SK-N-SH (cell line): ENCODE data around the gene SUMF1. TPM values are rescaled to one million over a fixed set of nuclear protein-coding genes. Genes with fewer than 3 reads are reported as not detected.

ENCODE experiments used
- CTCF ChIA-PET: fragments of 300-600, 350-600 bp; formaldehyde crosslinking; extraction: SDS; loops from one replicate; lab custom pipeline; 2021; lab: Yijun Ruan, JAX
- POLR2A ChIA-PET: fragments of 350-600 bp; sonication (Branson Sonifier 250); formaldehyde crosslinking; extraction: SDS; loops from one replicate; lab custom pipeline; 2020; ENCODE audit warnings: antibody characterized with exemption, inconsistent platforms; lab: Yijun Ruan, JAX
- DNase-seq: peaks from one replicate; pipeline ENCODE4 v3.0.0; 2012
- H2AFZ ChIP-seq: fragments of 200-600 bp; sonication (generic); 2 replicates; pipeline ENCODE4 v1.8.1; 2016; ENCODE audit warnings: antibody characterized with exemption, mild to moderate bottlenecking, low read depth
- H3F3A ChIP-seq: fragments of 200-600 bp; sonication (generic); replicated peaks from 2 replicates; pipeline ENCODE3; 2016; ENCODE audit warnings: antibody characterized with exemption, mild to moderate bottlenecking; ENCODE audit not compliant: insufficient read depth
- H3K27ac ChIP-seq, 2 experiments: fragments of 200-500 bp in 1 of 2; fragments of 200-600 bp in 1 of 2; sonication (Bioruptor generic) in 1 of 2; sonication (generic), shearing (Covaris generic) in 1 of 2; 2 replicates each; pipeline versions ENCODE4 v1.5.1 to v1.6.1; 2014 to 2016; ENCODE audit warnings: low read depth in 2 of 2, inconsistent platforms in 1 of 2, low read length in 1 of 2, mild to moderate bottlenecking in 1 of 2, mixed read lengths in 1 of 2
- H3K27me3 ChIP-seq: fragments of 200-600 bp; sonication (generic), shearing (Covaris generic); 2 replicates; pipeline ENCODE4 v1.6.1; 2016; ENCODE audit warnings: mixed run types; ENCODE audit not compliant: insufficient read depth
- H3K36me3 ChIP-seq, 2 experiments: fragments of 200-500 bp in 1 of 2; fragments of 200-600 bp in 1 of 2; sonication (Bioruptor generic) in 1 of 2; sonication (generic) in 1 of 2; replicated peaks in 1 of 2; 2 replicates each; pipeline versions ENCODE3 to v1.5.1; 2014 to 2016; ENCODE audit warnings: low read length in 1 of 2, mild to moderate bottlenecking in 1 of 2; ENCODE audit not compliant: insufficient read depth in 2 of 2, control insufficient read depth in 1 of 2
- H3K4me1 ChIP-seq, 2 experiments: fragments of 200-500 bp in 1 of 2; fragments of 200-600 bp in 1 of 2; sonication (Bioruptor generic) in 1 of 2; sonication (generic), shearing (Covaris generic) in 1 of 2; 2 replicates each; pipeline versions ENCODE4 v1.5.1 to v1.6.1; 2014 to 2016; ENCODE audit warnings: low read depth in 1 of 2, low read length in 1 of 2, mixed run types in 1 of 2; ENCODE audit not compliant: insufficient read depth in 2 of 2, control insufficient read depth in 1 of 2
- H3K4me2 ChIP-seq: fragments of 200-600 bp; sonication (generic), shearing (Covaris generic); 2 replicates; pipeline ENCODE4 v1.6.1; 2017; ENCODE audit warnings: mixed run types
- H3K4me3 ChIP-seq, 2 experiments: fragments of 200-500 bp in 1 of 2; fragments of 200-600 bp in 1 of 2; sonication (Bioruptor generic) in 1 of 2; sonication (generic), shearing (Covaris generic) in 1 of 2; 2 replicates each; pipeline versions ENCODE4 v1.5.1 to v1.8.1; 2014 to 2016; ENCODE audit warnings: low read depth in 2 of 2, inconsistent platforms in 1 of 2, low read length in 1 of 2, mild to moderate bottlenecking in 1 of 2, mixed read lengths in 1 of 2, moderate library complexity in 1 of 2
- H3K79me2 ChIP-seq: fragments of 200-600 bp; sonication (generic); 2 replicates; pipeline ENCODE4 v1.8.1; 2017; ENCODE audit warnings: mild to moderate bottlenecking; ENCODE audit not compliant: insufficient read depth
- H3K9ac ChIP-seq: fragments of 200-600 bp; sonication (generic); 2 replicates; pipeline ENCODE4 v1.6.1; 2017; ENCODE audit warnings: mixed run types
- H3K9me2 ChIP-seq: fragments of 200-600 bp; sonication (generic); 2 replicates; pipeline ENCODE4 v1.6.1; 2017; ENCODE audit warnings: mixed run types
- H3K9me3 ChIP-seq: fragments of 200-600 bp; sonication (generic); 2 replicates; pipeline ENCODE4 v1.6.1; 2017; ENCODE audit warnings: mixed run types, mild to moderate bottlenecking, moderate library complexity
- H4K20me1 ChIP-seq: fragments of 200-600 bp; sonication (generic); 2 replicates; pipeline ENCODE4 v1.6.1; 2017; ENCODE audit warnings: mild to moderate bottlenecking, mixed run types; ENCODE audit not compliant: insufficient read depth
- CTCF ChIP-seq: fragments of 200-600 bp; sonication (generic); IDR thresholded peaks from 2 replicates; pipeline ENCODE4 v1.6.1; 2017; ENCODE audit warnings: antibody characterized with exemption, mild to moderate bottlenecking, moderate library complexity
- EZH2phosphoT487 ChIP-seq: fragments of 200-600 bp; sonication (generic); IDR thresholded peaks from 2 replicates; pipeline ENCODE4 v1.6.1; 2017; ENCODE audit warnings: low read depth, mixed run types, mild to moderate bottlenecking, antibody characterized with exemption, moderate library complexity, borderline replicate concordance
- FOSL2 ChIP-seq: IDR thresholded peaks from 2 replicates; pipeline ENCODE4 v1.4.0; 2012; ENCODE audit warnings: low read depth, mild to moderate bottlenecking, moderate library complexity, borderline replicate concordance
- JUND ChIP-seq: IDR thresholded peaks from 2 replicates; pipeline ENCODE4 v1.4.0; 2012
- MAX ChIP-seq: IDR thresholded peaks from 2 replicates; pipeline ENCODE4 v1.4.0; 2012; ENCODE audit warnings: low read depth
- MXI1 ChIP-seq: IDR thresholded peaks from 2 replicates; pipeline ENCODE4 v1.6.1; 2012; ENCODE audit warnings: mild to moderate bottlenecking, low read depth, low read length, improper control_type of control experiment
- NRF1 ChIP-seq: IDR thresholded peaks from 2 replicates; pipeline ENCODE4 v1.6.1; 2012; ENCODE audit warnings: low read depth, mild to moderate bottlenecking, low read length
- PBX3 ChIP-seq: IDR thresholded peaks from 2 replicates; pipeline ENCODE4; 2012
- RAD21 ChIP-seq: IDR thresholded peaks from 2 replicates; pipeline ENCODE4 v1.6.1; 2012; ENCODE audit warnings: mild to moderate bottlenecking, low read length
- RFX5 ChIP-seq: IDR thresholded peaks from 2 replicates; pipeline ENCODE4 v1.6.1; 2012; ENCODE audit warnings: mild to moderate bottlenecking, improper control_type of control experiment, low read length
- RXRA ChIP-seq: IDR thresholded peaks from 2 replicates; pipeline ENCODE4 v1.4.0; 2012; ENCODE audit warnings: low read depth, mild to moderate bottlenecking, borderline replicate concordance
- SIN3A ChIP-seq: IDR thresholded peaks from 2 replicates; pipeline ENCODE4 v1.6.1; 2012; ENCODE audit warnings: low read depth, mild to moderate bottlenecking, low read length, moderate library complexity, borderline replicate concordance
- USF1 ChIP-seq: IDR thresholded peaks from 2 replicates; pipeline ENCODE4 v1.4.0; 2012; ENCODE audit warnings: low read depth, borderline replicate concordance
- USF2 ChIP-seq: fragments of 150-350 bp; IDR thresholded peaks from 2 replicates; pipeline ENCODE4 v1.6.1; 2017; ENCODE audit warnings: antibody characterized with exemption, low read length, low read depth, borderline replicate concordance
- YY1 ChIP-seq: IDR thresholded peaks from 2 replicates; pipeline ENCODE4 v1.4.0; 2012; ENCODE audit warnings: low read depth, mild to moderate bottlenecking
- WGBS: methylation state at CpG from one replicate; pipeline ENCODE4 v1.1.6; 2017; ENCODE audit warnings: low lambda C conversion rate; 5-methylcytosine and 5-hydroxymethylcytosine counted together
- polyA plus RNA-seq, 3 experiments: library from polyadenylated mRNA; depleted of rRNA; stranded (reverse); fragments of >200 nt; gene quantifications; 2 replicates each; pipeline ENCODE4 v1.2.3, GENCODE V29; 2012

The SUMF1 gene
- polyA plus RNA-seq, 1 of the 3 experiments (the other 2 are of a cell fraction) = 56.9 TPM

- 93% methylated on average over 2 of the region's 2 CpGs for WGBS
- Histone ChIP-seq H3K79me2 (peaks cover 15% of the 10 kb centered on the region), H3K27ac (no peak overlapping the region), H3K9ac (no peak overlapping the region), H3K4me2 (no peak overlapping the region), H4K20me1 (no peaks in the 10 kb centered on the region), H3F3A (peaks cover 10% of the 10 kb centered on the region), H3K4me1 (peaks cover 0 to 4% of the 10 kb centered on the region in 2 experiments; a peak in 1 of 4 replicates), H3K9me2 (no peaks in the 10 kb centered on the region), H3K9me3 (no peaks in the 10 kb centered on the region), H3K4me3 (no peak overlapping the region), H3K36me3 (no peaks in the 10 kb centered on the region)
- ChIA-PET CTCF (interaction anchor here (0.6 to 1.3 kb wide), 3 partner anchors 111 to 436 kb away, joined by 3 to 4 read pairs (median 3); no protein-coding TSS in a partner anchor), POLR2A (no interaction called here)
- no peak for DNase-seq
- TF ChIP-seq RAD21 (no peak), YY1 (no peak), RFX5 (no peak), FOSL2 (no peak), RXRA (no peak), MAX (no peak), PBX3 (no peak), CTCF (no peak), JUND (no peak), NRF1 (no peak), USF1 (no peak)
- TF ChIP-seq, all 33 proteins: peak for 0
- Histone ChIP-seq H2AFZ (no peak overlapping the region), H3K27me3 (no peaks in the 10 kb centered on the region)
Measured at GRCh38 chr3:4461468-4462090, 5.5 kb downstream of the SUMF1 start.

GRCh38 chr3:4460334-4460733 is 6.7 kb downstream of the SUMF1 start:
- Histone ChIP-seq H3K27me3 (no peaks in the 10 kb centered on the region), H3K9me2 (no peaks in the 10 kb centered on the region), H3K9ac (no peak overlapping the region), H3K4me2 (no peak overlapping the region), H3K9me3 (no peaks in the 10 kb centered on the region), H3K4me3 (no peak overlapping the region), H3F3A (peaks cover 10% of the 10 kb centered on the region), H3K4me1 (no peaks in the 10 kb centered on the region), H3K27ac (no peak overlapping the region), H3K36me3 (no peaks in the 10 kb centered on the region), H4K20me1 (no peaks in the 10 kb centered on the region), H2AFZ (no peak overlapping the region), H3K79me2 (peaks cover 5% of the 10 kb centered on the region; the same call in 1 of the 2 replicates)
- DNase-seq = no peak
- WGBS = 91% methylated on average over 4 of the region's 4 CpGs
- POLR2A ChIA-PET = no interaction called here
- CTCF ChIA-PET = no interaction called here
- TF ChIP-seq SIN3A (no peak), MXI1 (no peak), EZH2phosphoT487 (no peak), RXRA (no peak), USF2 (no peak)
